CD4-positive, alpha-beta T cell (primary cell): ENCODE measurements around the gene MAP3K7CL. TPM values are rescaled to one million over a fixed set of nuclear protein-coding genes. Genes with fewer than 3 reads are reported as not detected.
A peak's percentile ranks its signal among the peaks of the same experiment; 100 is the strongest.

Source experiments
- ATAC-seq: fragments of 200-7000 bp; cut with Tn5 transposase; one replicate; pipeline ENCODE4 v1.10.0; 2022; ENCODE audit warnings: mild to moderate bottlenecking; ENCODE audit not compliant: poor library complexity
- CTCF ChIA-PET: fragments of 350-600 bp; sonication (Branson Sonifier 250); formaldehyde crosslinking; loops from one replicate; lab custom pipeline; 2021; ENCODE audit warnings: antibody characterized with exemption, inconsistent platforms; lab: Charles Lee
- POLR2A ChIA-PET: fragments of 350-600 bp; sonication (Branson Sonifier 250); formaldehyde crosslinking; loops from one replicate; lab custom pipeline; 2021; ENCODE audit warnings: antibody characterized with exemption, inconsistent platforms; lab: Charles Lee
- DNase-seq, 14 experiments: peaks; one replicate each; pipeline ENCODE4 v3.0.0-alpha.2; 2013 to 2020; ENCODE audit warnings: mixed read lengths in 2 of 14
- H3K27ac ChIP-seq, 2 donors: one replicate each; pipeline versions ENCODE4 v1.5.1 to v1.7.0; 2013; ENCODE audit warnings: low read length in 2 of 2, low read depth in 1 of 2, mild to moderate bottlenecking in 1 of 2
- H3K27me3 ChIP-seq, 2 experiments: 1 replicate in 1 of 2; 2 replicates in 1 of 2; pipeline versions ENCODE4 v1.6.1 to v1.7.0; 2013; ENCODE audit warnings: low read length in 2 of 2, control low read depth in 1 of 2, mild to moderate bottlenecking in 1 of 2, moderate library complexity in 1 of 2; ENCODE audit not compliant: insufficient read depth in 2 of 2, control insufficient read depth in 1 of 2
- H3K36me3 ChIP-seq: one replicate; pipeline ENCODE4 v1.6.1; 2013; ENCODE audit warnings: low read length, control low read depth; ENCODE audit not compliant: insufficient read depth
- H3K4me1 ChIP-seq: one replicate; pipeline ENCODE4 v1.6.1; 2013; ENCODE audit warnings: low read length, control low read depth; ENCODE audit not compliant: insufficient read depth
- H3K4me3 ChIP-seq: one replicate; pipeline ENCODE4 v1.5.1; 2013; ENCODE audit warnings: mild to moderate bottlenecking, low read length, moderate library complexity
- H3K9me3 ChIP-seq, 2 experiments: 1 replicate in 1 of 2; 2 replicates in 1 of 2; pipeline versions ENCODE4 v1.6.1 to v1.7.0; 2013; ENCODE audit warnings: low read length in 2 of 2, mild to moderate bottlenecking in 2 of 2, control low read depth in 1 of 2, moderate library complexity in 1 of 2; ENCODE audit not compliant: control insufficient read depth in 1 of 2, insufficient read depth in 1 of 2
- H3K27ac Mint-ChIP-seq: one replicate; pipeline ENCODE4 v1.8.0; 2020; ENCODE audit warnings: mixed read lengths
- H3K27me3 Mint-ChIP-seq: one replicate; pipeline ENCODE4 v1.8.0; 2021; ENCODE audit warnings: mixed read lengths
- H3K36me3 Mint-ChIP-seq: one replicate; pipeline ENCODE4 v1.8.0; 2021; ENCODE audit warnings: low read depth, mixed read lengths
- H3K4me1 Mint-ChIP-seq: one replicate; pipeline ENCODE4 v1.8.0; 2021; ENCODE audit warnings: low read depth, mixed read lengths
- H3K4me3 Mint-ChIP-seq: one replicate; pipeline ENCODE4 v1.8.0; 2020; ENCODE audit warnings: mild to moderate bottlenecking, mixed read lengths
- H3K9me3 Mint-ChIP-seq: one replicate; pipeline ENCODE4 v1.8.0; 2020; ENCODE audit warnings: mixed read lengths
- CTCF ChIP-seq: fragments of 200-600 bp; IDR thresholded peaks from one replicate; pipeline ENCODE4 v1.8.0; 2022; ENCODE audit warnings: antibody characterized with exemption, mild to moderate bottlenecking
- intact Hi-C, 2 experiments: fragments of 100-400 bp; cut with DNase I in 1 of 2; cut with micrococcal nuclease in 1 of 2; formaldehyde crosslinking; loops; one replicate each; pipeline versions ENCODE4 v1.15.1 to v1.9.0; 2023 to 2025; cut with DNase I, micrococcal nuclease
- total RNA-seq, 174 experiments: library from RNA in 2 of 174; stranded (reverse) in 2 of 174; gene quantifications; one replicate each; pipeline ENCODE4 v1.2.3 and lab custom pipeline; 2021 to 2026

The MAP3K7CL gene
- total RNA-seq, 2 experiments from 2014 or later: 4.6 to 4.7 TPM

- no peaks in the 10 kb centered on the region for H3K9me3 Mint-ChIP-seq
- Histone ChIP-seq H3K4me3 (no peak overlapping the region), H3K27ac (no peak overlapping the region), H3K27me3 (no peaks in the 10 kb centered on the region), H3K9me3 (no peaks in the 10 kb centered on the region), H3K36me3 (no peaks in the 10 kb centered on the region), H3K4me1 (no peaks in the 10 kb centered on the region)
- no peaks in the 10 kb centered on the region for H3K36me3 Mint-ChIP-seq
- intact Hi-C loops: no loop called here
- ChIA-PET CTCF (no interaction called here), POLR2A (no interaction called here)
- no peak for TF ChIP-seq CTCF
- DNase-seq: peak in 3 of 14 experiments; percentile 23 to 58 (median 48)
- H3K4me1 Mint-ChIP-seq: no peaks in the 10 kb centered on the region
- no peak for ATAC-seq
- no peak overlapping the region for H3K4me3 Mint-ChIP-seq
- H3K27me3 Mint-ChIP-seq: no peaks in the 10 kb centered on the region
- no peak overlapping the region for H3K27ac Mint-ChIP-seq
Measured at GRCh38 chr21:29184037-29184436, 53.6 kb downstream of the MAP3K7CL start.

DNA sequence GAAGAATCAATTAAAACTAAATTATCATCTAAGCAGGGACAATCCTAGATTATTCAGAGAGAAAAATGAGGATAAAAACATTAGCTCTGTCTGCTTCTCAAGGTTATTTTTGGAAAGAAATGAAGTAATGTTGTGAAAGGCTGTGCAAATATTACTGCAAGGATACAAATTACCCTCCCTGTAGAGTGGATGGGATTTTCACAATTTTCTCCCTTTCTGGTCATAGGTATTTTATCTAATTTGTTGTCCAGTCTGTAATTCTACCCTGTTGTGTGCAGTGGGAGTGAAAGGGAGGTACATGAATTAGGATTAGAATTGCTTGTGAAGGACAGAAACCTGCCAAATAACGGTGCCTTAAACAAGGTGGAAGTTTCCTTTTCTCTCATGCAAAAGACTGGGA, 54.7 kb downstream of the MAP3K7CL start:
- intact Hi-C loops: no loop called here
- no peak for TF ChIP-seq CTCF
- H3K4me1 Mint-ChIP-seq: no peaks in the 10 kb centered on the region
- H3K36me3 ChIP-seq: no peaks in the 10 kb centered on the region
- H3K27me3 ChIP-seq: no peaks in the 10 kb centered on the region
- DNase-seq (no peak), ATAC-seq (no peak)
- POLR2A ChIA-PET: no interaction called here
- no peak overlapping the region for H3K4me3 Mint-ChIP-seq
- H3K36me3 Mint-ChIP-seq: no peaks in the 10 kb centered on the region
- H3K27me3 Mint-ChIP-seq: no peaks in the 10 kb centered on the region
- no peak overlapping the region for H3K27ac Mint-ChIP-seq
- no peak overlapping the region for H3K27ac ChIP-seq
- no peak overlapping the region for H3K4me3 ChIP-seq
- H3K4me1 ChIP-seq: no peaks in the 10 kb centered on the region
- no peaks in the 10 kb centered on the region for H3K9me3 Mint-ChIP-seq
- CTCF ChIA-PET: no interaction called here
- H3K9me3 ChIP-seq: no peaks in the 10 kb centered on the region

- Mint-ChIP-seq H3K4me3 (no peak overlapping the region), H3K27ac (no peak overlapping the region), H3K27me3 (no peaks in the 10 kb centered on the region), H3K9me3 (no peaks in the 10 kb centered on the region), H3K36me3 (no peaks in the 10 kb centered on the region), H3K4me1 (no peaks in the 10 kb centered on the region)
- TF ChIP-seq CTCF: no peak
- H3K4me1 ChIP-seq: no peaks in the 10 kb centered on the region
- H3K9me3 ChIP-seq: no peaks in the 10 kb centered on the region
- ChIA-PET POLR2A (no interaction called here), CTCF (no interaction called here)
- ATAC-seq (no peak), DNase-seq (no peak)
- intact Hi-C loops: no loop called here
- no peaks in the 10 kb centered on the region for H3K36me3 ChIP-seq
- no peak overlapping the region for H3K4me3 ChIP-seq
- no peaks in the 10 kb centered on the region for H3K27me3 ChIP-seq
- H3K27ac ChIP-seq: no peak overlapping the region
Measured at GRCh38 chr21:29185633-29186032, 55.2 kb downstream of the MAP3K7CL start.
